GM18508 (cell line): ENCODE results near the gene CYP11A1.
A peak's percentile ranks its signal among the peaks of the same experiment; 100 is the strongest.

Source experiments
- ATAC-seq: cut with Tn5 transposase; IDR thresholded peaks from one replicate; pipeline ENCODE4 v1.9.1; 2021; ENCODE audit warnings: moderate number of reproducible peaks; ENCODE audit not compliant: insufficient read depth, unreplicated experiment

CYP11A1 gene

DNA sequence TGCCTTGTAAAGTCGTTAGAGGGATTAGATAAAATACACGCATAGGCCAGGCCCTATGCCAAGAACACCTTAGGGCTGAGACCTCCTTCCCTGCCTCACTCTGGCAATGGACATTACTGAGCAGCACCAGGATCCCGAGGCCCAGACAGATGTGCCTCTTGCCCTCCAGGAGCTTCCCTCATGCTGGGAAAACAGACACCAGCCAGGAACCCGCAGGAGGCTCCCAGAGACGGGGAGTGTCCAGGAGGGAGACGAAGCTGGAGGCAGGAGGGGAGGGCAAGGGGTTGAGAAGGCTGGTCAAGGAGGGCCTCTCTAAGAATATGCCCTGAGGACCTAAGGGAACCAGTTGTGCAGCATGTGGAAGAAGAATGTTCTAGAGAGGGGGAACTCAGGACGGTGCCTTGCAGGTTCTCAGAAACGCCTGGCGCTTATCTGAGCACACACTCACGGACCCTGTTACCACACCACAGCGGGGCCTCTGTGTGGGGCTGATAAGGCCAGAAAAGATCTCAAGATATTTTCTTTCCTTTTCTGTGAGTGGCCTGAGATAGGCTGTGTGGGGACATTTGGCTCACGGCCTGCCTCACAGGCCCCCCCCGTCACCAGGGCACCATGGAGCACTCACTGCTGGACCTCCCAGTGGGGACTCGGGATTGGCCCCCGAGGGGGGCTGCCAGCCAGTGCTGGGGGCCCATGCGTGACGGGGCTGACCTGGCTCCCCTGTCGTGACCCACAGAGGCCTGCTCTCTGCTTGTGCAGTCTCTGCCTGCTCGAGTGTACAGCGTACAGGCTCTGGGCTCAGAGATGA lies 22.0 kb upstream of the CYP11A1 start:
- no peak for ATAC-seq

DNA sequence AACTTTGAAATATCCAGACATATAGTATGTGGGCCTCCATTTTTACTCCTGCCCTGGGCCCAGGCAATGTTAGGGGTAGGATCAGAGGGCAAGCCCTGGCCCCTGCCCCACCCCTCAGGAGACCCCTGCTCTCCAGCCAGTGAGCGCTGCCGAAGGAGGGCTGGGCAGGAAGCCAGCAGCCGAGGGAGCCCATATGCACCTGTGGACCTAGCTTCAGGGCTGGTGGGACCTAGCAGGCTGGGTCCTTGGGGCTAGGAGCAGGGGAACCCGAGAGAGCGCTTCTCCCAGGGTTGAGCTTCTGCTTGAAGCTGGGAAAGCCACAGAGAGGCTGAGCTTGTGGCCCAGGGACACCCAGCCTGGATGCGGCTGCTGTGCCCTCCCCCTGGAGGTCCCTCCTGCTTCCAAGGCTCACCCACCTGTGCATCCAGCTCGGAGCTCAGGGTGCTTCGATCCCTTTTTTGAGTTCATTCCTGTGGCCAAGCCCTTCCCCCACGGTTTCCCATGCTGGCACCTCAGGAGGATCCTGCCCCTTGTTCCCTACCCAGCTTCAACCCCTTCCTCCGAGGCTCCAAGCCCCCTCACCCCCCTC lies 21.0 kb upstream of the CYP11A1 start:
- no peak for ATAC-seq

DNA sequence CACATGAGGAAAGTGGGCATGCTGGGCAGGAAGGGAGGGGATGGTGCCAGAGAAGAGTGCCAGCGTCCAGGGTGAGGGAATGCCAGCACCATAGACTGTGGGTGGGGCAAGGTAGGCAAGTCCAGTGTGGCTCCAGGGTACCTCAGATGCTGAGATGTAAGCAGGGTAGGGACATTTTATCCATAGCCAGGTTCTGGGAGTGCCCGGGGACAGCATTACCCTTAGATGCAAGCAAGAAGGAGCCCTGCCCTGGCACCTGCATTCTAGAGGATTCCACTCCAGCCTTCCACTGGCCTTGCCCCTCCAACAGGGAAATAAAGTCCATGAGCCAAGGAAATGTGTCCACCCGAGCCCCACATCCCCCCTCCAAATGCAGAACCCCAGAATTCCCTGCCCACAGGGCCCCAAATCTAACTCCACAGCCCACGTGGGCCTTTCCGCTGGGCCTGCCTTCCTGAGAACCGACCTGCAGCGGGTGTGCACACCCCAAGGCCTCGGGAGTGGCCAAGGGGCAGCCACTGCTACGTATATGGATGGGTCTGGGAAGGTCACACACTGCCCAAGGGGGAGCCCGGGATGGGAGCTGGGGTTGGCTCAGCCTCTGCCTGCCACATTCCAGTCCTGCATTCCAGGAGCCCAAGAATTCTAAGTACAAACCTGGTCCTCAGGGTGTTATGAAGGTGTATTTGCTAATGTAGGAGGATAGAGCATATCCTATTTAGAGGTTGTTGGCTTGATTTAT lies 20.3 kb upstream of the CYP11A1 start:
- ATAC-seq: no peak

DNA sequence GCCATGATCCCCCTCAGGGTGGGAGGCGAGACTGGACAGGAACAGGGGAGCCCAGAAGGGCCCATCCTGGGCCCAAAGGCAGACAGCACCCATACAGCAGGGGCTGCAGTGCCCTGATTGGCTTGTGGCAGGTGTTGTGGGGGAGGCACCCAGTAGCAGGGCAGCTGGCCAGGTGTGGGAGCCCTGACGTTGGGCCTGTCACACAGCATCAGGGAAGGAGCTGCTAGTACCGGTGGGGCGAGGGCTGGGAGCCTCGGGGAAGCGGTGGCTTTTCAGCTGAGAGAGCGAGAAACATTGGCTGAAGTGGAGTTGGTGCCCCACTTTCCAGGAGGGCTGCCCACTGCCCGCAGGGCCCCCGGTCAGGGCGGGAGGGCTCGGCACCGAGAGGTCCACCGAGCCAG lies 19.7 kb upstream of the CYP11A1 start:
- ATAC-seq: no peak

DNA sequence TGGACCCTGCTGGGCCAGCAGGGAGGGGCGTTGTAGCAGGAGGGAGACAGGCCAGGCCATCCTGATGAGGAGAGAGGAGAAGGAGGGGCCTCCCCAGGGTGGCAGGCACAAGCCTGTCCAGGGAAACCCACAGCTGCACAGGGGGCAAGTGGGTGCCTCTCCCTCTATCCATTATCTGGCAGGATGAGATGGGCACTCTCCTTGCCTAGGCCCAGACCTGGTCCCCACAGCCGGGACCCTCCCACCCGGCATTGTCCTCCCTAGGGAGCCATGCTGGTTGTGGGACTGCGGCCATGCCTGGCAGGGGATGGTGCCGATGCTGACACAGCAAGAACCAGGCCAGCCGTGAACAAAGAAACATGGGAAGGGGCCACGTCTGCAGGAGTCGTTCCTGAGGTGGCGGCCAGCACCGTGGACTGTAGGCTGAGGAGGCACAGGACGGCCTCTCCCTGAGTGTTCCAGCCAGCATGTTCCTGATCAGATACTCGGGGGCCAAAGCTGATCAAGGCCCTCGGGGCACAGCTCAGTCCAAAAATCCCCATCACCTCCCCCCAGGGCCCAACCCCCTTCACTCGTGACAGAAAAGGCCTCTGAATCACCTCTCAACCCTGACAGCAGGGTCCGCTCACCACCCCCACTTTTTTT lies 19.2 kb upstream of the CYP11A1 start:
- ATAC-seq: no peak

DNA sequence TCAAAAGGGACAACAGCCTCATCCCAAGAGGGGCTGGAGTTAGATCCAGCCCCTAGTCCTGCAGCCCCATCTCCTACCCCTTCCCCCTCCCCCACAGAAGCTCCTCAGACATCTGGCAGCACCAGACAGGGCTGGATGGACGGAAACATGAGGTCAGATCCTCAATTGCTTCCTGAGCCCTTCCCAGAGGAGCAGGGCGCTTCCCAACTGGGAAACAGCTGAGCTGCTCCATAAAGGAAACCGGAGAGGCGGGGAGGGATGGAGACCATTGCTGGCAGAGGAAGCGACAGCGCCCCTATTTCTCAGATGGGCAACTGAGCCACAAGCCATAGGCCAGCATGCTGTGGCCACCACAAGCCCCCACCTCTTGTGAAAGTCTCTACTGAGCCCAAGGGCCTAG lies 18.3 kb upstream of the CYP11A1 start:
- no peak for ATAC-seq

DNA sequence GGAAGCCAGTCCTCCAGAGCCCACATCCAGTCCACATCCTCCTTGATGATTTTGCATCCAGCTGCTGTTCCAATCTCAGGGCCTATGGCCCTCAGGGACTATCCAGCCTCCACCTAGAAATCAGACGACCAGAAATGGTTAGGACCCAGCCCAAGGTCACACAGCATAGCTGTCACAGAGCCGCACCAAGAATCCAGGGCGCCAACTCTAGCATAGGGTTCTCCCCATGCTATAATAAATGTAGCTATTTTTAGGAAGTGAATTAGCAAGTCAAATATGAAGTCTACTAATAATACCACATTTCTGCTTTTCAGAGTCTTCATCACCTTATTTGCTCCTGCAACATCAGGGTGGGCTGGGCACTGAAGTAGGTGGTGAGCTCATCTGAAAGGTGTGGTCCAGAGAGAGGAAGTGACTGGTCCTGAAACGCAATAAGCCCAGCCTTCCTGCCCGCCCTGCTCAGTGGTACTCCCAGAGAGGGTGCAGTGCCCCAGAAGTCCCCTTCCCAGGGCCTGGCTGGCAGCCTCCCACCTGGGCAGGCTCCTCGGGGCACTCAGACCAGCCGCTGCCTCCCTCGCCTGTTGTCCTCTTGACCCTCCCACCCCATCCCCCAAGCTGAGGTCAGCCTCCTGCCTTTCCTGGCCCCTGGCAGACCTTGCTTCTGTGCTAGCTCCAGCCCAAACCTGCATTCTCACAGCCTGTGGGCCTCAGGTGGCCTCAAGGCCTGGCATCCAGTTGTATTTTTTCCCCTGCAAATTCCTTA lies 17.6 kb upstream of the CYP11A1 start:
- no peak for ATAC-seq

DNA sequence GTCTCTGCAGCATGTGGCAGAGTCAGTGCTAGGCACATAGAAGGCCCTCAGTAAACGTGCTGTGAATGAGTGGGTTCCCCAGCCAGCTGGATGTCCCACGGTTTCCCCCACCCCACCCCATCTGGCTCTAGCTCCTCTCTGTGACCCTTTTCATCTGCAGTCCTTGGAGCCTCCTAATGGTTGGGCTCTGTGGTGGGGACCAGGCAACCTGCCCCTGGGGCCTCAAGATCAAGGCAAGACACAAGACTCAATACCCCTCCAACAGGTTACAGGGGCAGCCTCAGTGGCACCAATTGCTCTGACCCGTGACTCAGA lies 17.1 kb upstream of the CYP11A1 start:
- no peak for ATAC-seq

DNA sequence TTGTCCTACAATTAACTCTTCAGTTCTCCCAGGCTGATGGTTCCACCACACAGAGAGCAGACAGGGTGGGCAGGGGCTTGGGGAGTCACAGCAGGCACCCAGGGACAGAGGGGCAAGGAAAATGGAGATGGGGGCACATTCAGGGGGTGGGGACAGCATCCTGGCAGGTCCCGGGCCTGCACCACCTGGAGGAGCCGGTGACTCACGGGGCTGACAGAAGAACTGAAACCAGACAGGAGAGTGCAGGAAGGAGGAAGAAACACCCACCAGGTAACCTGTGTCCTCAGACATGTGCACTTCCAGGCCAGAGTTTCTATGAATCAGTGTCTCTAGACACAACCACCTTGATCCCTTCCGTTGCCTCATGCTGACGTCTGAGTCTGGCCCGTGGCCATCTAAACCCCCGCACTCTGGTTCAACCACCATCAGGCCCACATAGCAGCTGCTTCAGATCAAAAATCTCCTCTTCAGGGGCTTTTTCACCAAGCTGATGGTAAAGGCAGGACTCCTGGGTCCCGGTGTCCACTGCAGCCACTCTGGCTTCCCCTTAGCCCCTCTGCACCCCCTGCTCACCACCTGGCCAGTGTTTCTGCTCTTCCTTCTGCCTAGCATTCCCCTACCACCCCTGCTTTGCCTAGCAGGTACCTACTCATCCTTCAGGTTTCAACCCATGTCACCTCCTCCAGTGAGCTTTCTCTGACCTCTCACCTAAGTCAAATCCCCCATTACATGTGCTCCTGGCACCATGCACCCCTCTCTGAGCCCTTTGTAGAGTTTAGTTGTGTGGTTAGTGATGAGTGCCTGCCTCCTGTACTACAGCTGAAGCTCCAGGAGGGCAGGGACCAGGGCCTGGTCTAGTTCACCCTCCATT lies 16.5 kb upstream of the CYP11A1 start:
- ATAC-seq: peak; percentile 38

DNA sequence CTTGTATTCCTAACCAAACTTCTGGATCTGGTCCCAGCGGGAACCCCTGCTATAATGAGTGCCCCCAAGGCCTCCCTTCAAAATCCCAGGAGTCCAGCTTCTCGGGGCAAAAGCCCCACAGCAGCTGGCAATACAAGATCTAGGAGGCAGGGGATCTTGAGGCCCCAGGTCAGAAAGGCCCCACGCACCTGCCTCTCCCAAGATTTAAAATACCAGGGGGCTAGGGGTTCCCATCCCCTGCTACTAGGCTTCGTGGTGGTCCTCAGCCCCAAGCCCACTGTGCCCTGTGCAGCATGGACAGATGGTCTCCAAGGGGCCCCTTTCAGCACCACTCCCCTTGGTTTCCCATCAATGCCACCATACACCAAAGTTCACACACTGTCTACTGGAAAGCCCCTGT lies 15.8 kb upstream of the CYP11A1 start:
- no peak for ATAC-seq

DNA sequence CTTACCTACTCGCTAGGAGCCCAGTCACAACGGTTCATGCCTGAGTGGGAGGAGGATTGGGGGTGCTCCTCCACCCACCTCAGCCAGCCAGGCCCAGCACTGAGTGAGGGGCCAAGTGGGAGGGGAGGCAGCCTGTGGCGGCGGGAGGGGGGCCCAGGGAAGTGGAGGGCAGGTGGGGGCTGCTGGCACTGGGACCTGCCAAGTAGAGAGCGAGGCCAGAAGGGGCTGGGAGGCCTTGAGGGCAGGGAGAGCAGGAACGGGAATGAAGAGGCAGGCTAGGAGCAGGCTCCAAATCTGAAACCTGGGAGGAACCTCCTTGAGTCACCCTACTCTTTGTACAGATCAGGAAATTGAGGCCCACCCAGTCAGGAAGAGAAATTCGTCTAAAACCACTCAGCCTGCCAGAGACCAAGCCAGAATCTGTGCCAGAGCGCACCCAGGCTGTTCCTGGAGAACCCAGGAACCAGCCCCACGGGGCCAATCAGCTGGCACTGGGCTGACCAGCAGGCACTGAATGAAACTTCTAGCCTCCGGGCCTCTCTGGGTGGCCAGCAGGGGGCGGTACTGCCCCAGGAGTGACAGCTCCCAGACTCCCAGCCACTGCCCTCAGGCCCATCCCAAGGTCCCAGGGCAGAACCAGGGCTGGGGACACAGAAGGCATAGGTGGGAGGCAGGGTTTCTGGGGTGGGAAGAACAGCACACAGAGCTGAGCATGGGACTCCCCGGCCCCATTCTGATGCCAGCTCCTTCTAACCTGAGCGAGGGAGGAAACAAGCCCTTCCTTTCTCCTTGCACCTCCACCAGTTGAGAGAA lies 14.8 kb upstream of the CYP11A1 start:
- ATAC-seq: no peak

DNA sequence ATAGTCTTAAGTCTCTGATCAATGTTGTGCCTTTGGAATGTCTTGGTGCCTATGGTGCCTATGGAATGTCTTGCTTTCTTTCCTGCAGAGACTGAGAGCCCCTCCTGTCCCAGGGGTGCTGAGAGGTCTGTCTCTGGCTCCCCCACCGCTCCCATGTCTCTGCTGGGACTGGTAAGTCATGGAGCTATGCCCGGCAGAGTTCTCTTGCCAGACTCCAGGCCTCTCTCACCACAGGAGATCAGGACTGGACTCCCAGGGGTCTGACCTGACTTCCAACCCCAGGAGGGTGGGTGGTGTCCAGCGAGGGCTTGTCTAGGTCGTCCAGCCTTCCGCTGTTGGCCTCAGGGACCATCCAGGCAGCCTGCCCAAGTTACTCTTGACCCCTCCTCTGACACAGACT lies 14.0 kb upstream of the CYP11A1 start:
- ATAC-seq: no peak

DNA sequence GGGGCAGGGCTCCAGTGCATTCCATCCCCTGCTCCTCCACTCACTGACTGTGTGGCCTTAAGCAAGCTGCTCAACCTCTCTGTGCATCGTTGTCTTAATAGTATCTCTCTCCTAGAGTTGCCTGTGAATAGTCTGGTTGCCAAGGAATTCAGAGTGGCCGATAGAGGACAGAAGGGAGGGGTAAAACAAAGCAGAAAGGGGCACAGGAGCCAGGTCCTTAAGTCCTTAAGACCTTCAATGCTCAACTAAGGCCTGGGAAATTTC lies 13.7 kb upstream of the CYP11A1 start:
- no peak for ATAC-seq

DNA sequence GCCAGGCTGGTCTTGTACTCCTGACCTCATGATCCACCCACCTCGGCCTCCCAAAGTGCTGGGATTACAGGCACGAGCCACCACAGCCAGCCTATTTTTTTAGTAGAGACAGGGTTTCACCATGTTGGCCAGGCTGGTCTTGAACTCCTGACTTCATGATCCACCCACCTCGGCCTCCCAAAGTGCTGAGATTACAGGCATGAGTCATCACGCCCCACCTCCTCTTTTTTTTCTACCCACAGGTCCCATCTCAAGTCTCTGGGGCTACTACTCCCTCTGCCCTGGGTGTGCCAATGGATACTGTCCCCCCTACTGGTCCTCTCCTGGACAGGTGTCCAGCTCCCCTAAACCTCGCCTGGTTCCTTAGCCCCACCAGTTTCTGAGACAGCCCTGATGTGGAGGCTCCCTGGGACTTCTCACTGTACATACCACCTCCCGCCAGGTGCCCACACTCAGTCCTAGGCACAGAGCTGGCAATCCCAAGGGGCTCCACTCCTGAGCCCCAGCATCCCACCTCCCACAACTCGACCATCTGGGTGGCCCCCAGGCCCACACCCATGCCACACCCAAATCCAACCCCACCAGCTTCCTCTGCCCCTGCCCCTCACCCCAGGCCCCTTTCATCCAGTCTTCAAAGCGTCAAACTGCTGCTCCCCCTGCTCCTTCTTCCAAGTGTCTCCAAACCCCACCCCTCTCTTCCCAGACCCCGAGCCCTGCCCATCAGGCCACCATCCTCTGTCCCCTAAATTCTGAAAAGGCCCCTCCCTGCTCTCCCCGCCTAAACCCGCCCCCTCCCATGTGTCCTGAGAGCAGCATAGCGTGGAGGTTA lies 13.1 kb upstream of the CYP11A1 start:
- no peak for ATAC-seq

DNA sequence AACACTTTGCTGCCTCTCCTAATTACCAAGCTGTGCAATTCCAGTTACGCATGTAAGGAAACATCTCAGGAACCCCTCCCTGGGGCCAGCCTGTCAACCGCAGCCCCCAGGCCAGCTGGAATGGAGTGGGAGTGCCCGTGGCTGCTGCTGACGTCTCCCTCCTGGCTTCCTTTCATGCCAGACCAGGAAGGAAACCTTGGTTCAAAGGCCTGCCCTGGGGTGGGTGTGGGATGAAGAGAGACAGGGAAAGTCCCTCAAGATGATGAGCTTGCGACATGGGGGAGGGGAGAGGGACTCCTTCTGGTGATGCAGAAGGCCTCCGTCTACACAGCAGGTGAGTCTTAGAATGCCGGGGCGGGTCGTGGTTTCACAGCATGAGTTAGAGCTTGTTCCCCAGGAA lies 11.4 kb upstream of the CYP11A1 start:
- no peak for ATAC-seq

DNA sequence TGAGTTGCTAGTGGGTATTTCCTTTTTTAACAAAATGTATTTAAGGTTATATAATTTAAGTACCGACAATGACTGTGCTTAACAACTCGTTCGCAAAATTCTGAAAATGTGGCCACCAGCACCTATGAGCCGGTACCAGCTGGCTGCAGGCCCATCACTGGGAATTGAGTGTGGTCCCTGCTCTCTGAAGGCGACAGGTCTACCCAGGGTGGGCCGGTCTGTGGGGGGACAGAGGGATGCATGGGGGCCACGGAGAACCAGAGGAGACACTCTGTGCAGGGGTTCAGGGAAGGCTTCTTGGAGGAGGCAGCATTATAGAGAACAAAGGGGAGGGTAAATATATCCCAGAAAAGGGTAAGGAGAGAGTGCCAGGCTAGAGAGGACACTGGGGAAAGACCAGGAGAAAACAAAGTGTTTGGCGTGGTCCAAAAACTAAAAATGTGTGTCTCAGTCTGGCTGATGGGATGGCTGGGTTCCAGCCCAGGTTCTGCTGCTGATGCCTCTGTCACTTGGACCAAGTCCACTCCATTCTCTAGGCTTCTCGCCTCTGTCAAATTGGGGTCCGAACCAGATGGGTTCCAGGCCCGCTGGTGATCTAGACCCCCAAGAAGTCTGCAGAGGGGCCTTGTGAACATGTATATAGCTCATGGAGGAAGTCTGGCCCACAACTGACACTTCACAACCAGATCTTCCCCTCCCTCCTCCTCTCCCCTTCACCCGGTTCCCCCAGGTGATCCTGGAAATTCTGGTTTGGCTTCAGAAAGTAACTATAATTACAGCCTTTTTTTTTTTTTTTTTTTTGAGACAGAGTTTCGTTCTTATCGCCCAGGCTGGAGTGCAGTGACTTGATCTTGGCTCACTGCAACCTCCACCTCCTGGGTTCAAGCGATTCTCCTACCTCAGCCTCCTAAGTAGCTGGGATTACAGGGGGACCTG lies 10.7 kb upstream of the CYP11A1 start:
- ATAC-seq: no peak
